ENCODE results near the gene ENKD1.
"Not testable (repeated sequence)": the region's sequence is repeated elsewhere in the genome, so short reads cannot be mapped to it uniquely, and the experiment has no call there.

The ENKD1 gene, protein sequence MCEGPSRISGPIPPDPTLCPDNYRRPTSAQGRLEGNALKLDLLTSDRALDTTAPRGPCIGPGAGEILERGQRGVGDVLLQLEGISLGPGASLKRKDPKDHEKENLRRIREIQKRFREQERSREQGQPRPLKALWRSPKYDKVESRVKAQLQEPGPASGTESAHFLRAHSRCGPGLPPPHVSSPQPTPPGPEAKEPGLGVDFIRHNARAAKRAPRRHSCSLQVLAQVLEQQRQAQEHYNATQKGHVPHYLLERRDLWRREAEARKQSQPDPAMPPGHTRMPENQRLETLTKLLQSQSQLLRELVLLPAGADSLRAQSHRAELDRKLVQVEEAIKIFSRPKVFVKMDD

GRCh38 chr16:67666559-67667452 lies at the start of gene ENKD1, which contains the start of gene C16orf86:
Gene ENKD1, minus strand, starts transcription at chr16:67666750. Its CDS starts 308 bp downstream, at chr16:67666442.
Gene C16orf86, plus strand, starts transcription at chr16:67666814. Its CDS starts 157 bp downstream, at chr16:67666971.
- peak; percentile 53 for DNase-seq (ENCODE audit: low read depth)

DNA sequence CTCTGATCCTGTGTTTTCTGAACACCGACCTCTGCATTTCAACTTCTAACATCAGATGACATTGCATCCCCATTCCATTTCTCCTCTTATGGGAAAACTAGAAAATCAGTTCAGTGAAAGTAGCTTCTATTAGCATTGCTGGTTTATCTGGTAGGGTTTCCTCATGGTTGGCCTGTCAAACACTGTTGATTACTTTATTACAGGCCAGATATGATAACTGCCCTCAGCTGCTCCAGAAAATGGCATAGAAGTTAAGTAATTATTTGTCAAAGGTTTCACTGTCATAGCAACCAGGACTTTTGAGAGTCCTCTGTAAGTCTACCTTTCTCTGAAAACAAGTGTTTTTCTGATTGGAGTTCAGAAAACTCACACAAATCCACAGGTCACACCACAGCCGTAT lies 49.5 kb upstream of the ENKD1 start:
- no peak for DNase-seq (ENCODE audit: low read depth)

- DNase-seq (ENCODE audit: low read depth) = no peak
Observed at GRCh38 chr16:67714522-67714921, 48.0 kb upstream of the ENKD1 start.

GRCh38 chr16:67713647-67714273 lies 47.2 kb upstream of the ENKD1 start:
- no peak for DNase-seq (ENCODE audit: low read depth)

DNA sequence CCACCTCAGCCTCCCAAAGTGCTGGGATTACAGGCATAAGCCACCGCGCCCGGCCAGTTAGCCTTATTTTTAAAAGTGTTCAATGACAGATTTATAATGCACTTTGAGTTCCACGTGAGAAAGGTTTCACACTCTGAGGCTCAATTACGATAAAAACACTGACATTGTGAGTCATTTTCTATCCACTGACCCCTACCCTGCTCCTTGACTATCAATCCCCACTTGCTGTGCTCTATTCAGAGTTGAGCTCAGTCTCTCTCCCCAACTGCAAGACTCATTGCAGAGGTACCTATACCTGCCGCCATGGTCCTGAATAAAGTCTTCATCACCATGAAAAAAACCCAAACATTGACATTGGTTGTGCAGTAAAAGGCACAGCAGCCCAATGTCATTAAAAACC lies 44.1 kb upstream of the ENKD1 start:
- DNase-seq (ENCODE audit: low read depth) = no peak

DNA sequence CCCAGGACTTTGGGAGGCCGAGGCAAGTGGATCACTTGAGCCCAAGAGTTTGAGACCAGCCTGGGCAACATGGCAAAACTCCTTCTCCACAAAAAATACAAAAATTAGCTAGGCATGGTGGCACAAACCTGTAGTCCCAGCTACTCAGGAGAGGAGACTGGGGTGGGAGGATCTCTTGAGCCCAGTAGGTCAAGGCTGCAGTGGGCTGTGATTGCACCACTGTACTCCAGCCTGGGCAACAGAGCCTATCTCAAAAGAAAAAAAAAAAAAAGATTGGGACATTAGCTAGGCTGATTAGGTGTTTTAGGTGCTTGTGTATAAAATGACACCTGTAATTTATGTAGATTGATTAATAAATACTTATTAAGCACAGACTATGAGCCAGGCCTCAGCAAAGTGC lies 42.5 kb upstream of the ENKD1 start:
- DNase-seq (ENCODE audit: low read depth) = no peak

DNA sequence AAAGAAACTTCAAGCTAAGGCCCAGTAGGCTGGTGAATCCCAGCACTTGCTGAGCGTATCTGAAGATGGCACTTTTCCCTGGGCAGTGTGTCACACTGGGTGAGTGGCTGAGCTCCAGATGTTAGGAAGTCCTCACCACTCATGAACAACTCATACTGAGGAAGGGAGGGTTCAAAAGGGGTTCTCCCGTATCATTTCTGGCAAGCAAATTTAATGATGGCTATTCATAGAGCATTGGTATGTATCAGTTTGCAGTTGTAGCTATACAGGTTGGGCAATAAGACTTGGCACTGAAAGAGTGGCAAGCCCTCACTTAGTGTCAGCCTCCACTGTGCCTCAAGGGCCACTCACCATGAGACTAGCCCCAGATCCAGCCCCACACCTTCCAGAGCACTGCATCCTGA lies 41.8 kb upstream of the ENKD1 start:
- no peak for DNase-seq (ENCODE audit: low read depth)

- DNase-seq (ENCODE audit: low read depth) = no peak
Observed at GRCh38 chr16:67707790-67708189, 41.2 kb upstream of the ENKD1 start.

- DNase-seq (ENCODE audit: low read depth) = no peak
Observed at GRCh38 chr16:67707210-67707609, 40.7 kb upstream of the ENKD1 start.

DNA sequence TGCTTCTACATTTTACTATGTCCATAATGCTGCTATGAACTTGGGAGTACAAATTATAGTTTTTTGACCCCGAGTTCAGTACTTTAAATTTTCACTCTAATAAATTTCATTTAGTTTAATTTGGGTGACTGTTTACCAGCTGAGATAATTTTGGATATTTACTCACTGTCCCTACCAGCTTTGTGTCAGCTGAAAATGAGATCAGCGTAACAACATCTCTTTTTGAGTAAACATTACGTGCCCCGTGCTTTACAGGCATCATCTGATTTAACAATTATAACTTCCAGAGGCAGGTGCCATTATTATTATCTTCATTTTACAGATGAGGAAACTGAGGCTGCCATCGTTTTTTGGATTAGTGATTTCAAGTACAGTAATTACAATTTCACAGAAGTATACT lies 37.6 kb upstream of the ENKD1 start:
- no peak for DNase-seq (ENCODE audit: low read depth)

- DNase-seq (ENCODE audit: low read depth) = no peak
Observed at GRCh38 chr16:67703626-67704025, 37.1 kb upstream of the ENKD1 start.

- no peak for DNase-seq (ENCODE audit: low read depth)
Observed at GRCh38 chr16:67702130-67702529, 35.6 kb upstream of the ENKD1 start.

DNA sequence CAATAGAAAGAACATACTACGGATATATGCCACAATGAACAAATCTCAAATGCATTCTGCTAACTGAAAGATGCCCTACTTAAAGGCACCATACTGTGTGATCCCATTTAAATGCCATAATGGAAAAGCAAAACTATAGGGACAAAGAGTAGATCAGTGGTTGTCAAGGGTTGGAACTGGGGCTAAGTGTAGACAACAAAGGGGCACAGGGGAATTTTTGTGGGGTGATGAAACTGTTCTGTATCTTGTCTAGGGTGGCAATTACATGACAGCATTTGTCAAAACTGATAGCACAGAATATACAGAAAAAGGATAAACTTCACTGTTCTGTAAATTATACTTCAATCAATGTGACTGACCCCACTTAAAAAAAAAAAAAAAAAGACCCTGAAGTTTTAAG lies 34.9 kb upstream of the ENKD1 start:
- DNase-seq (ENCODE audit: low read depth) = no peak

GRCh38 chr16:67699265-67699664 lies 32.7 kb upstream of the ENKD1 start:
- DNase-seq (ENCODE audit: low read depth) = no peak

GRCh38 chr16:67697422-67698185 lies 31.1 kb upstream of the ENKD1 start:
- no peak for DNase-seq (ENCODE audit: low read depth)

DNA sequence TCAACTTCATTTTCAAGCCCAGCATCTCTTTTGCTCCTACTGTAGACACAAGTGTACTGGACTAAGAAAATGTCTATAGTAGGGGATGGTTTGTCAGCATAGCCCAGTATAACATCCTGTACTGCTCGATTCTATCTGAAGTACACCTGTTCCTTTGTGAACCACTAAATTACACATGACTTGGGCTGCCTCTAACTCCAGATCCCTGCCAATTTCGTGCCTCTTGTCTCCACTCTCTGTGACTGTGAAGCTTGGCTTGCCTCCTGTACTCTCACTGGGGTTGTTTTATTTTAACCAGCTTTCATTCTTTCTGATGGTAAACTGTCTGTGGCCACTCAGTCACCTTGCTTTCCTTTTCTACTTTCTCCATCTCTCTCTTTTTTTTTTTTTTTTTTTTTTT lies 28.1 kb upstream of the ENKD1 start:
- no peak for DNase-seq (ENCODE audit: low read depth)

- DNase-seq (ENCODE audit: low read depth) = not testable (repeated sequence)
Observed at GRCh38 chr16:67693517-67694285, 27.2 kb upstream of the ENKD1 start.

DNA sequence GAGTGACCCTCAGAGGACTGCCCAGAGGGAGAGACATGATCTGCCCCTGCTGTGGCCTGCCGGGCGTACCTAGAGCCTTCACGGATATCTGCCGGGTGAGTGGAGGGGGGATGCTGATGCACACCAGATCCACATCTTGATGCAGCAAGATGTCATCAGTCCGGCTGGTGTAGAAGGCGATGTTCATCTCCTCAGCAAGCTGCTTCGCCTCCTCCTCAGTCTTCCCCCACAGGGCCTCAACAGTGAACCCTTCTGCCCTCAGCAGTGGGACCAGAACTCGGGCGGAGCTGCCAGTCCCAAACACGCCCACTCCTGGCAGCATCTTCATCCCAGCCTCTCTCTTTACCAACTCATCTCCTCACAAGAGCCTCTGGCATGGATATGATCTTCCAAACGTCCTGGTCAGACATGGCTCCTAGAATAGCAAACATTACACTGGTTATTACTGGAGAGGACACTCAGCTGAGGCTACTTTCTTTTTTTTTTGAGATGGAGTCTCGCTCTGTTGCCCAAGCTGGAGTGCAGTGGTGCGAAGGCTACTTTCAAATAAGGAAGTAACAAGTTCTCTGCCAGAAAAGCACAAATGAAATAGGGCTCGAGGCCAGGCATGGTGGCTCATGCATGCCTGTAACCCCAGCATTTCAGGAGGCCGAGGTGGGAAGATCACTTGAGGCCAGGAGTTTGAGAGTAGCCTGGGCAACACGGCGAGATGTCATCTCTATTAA lies 19.0 kb upstream of the ENKD1 start:
- no peak for DNase-seq (ENCODE audit: low read depth)

DNA sequence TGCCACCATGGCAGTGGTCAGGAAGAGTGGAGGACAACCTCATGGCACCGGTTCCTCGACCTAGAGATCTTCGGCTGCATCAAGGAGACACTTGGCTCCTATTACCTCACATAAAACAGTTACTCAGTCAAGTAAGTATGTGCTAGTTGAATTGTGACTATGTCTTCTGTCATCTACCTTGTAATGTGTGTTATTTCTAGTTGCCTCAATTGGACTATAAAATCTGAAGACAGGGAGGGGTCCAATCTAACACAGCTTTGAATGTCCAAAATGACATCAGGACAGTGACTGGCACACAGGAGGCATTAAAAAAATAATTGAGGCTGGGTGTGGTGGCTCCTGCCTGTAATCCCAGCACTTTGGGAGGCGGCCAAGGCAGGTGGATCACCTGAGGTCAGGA lies 17.2 kb upstream of the ENKD1 start:
- DNase-seq (ENCODE audit: low read depth) = no peak

All from fibroblast of the conjunctiva (primary cell).